ENCODE data around the gene HLA-DQA2.
A peak's percentile ranks its signal among the peaks of the same experiment; 100 is the strongest.
"Not testable (repeated sequence)": the region's sequence is repeated elsewhere in the genome, so short reads cannot be mapped to it uniquely, and the experiment has no call there.

The HLA-DQA2 gene

DNA sequence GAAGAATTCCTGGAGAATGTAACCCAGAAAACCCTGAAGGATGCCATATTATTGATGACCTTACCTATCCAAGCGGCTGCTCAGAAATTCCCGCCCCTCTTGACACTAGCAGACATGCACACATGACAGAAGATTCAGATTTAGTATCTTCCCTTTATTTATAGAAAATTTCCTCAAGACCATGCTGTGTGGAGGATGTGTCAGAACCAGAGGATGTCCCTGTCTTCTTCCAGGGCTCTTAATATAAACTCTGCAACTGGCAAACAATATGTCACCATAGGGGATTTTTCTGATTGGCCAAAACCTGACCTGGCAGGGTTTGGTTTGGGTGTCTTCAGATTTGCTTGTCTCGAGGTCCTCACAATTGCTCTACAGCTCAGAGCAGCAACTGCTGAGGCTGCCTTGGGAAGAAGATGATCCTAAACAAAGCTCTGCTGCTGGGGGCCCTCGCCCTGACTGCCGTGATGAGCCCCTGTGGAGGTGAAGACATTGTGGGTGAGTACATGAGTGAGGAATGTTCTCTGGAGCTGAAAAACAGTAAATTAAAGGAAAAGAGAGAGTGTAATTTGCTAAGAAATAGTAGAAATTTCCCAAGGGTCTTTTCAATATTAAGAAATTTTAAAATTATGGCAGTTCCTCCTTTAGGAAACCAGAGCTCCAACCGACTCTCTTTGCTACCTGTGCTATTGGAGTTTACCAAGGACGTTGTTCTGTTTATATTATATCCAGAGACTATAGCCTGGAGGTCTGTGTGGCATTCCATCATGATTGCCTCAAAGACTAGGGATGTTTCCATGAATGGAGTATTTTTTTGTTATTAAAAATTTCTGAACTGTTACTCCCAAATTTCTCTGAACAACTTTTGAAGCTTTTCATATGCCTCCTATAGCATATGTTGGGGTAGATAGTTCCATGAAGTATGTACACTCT, at the start of gene HLA-DQA2:
TSS of gene HLA-DQA2 (plus strand) at position 361 of the 930 bp plus-strand sequence. CDS start at position 414, 53 bp downstream.
- no peak for TF ChIP-seq CTCF (conservative IDR thresholded peaks at IDR 0.05; ENCODE audit: control insufficient read depth, insufficient read depth, low read depth, low read length)
- no peak for DNase-seq (ENCODE audit: low read depth)
- no peak within 1 kb of the TSS for H3K4me3 ChIP-seq (ENCODE audit: control insufficient read depth, low read depth, low read length)

DNA sequence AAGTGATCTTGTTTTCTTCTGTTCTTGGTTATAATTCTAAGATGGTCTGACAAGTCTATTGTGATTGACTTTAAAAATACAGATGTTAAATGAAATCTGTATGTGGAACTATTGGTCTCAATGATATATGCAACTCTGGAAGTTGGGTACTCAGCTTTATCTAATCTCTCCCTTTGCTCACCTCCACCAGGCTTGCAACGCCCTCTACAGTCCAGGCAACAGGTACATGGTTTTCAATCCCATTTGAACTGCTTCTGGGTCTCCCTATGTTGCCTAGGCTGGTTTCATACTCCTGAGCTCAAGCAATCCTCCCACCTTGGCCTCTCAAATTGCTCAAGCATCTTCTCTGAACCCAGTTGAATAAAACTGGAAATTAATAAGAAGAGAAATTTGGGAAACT, 49.2 kb upstream of the HLA-DQA2 start:
- no peak overlapping the region for H3K4me3 ChIP-seq (ENCODE audit: control insufficient read depth, low read depth, low read length)
- no peak for DNase-seq (ENCODE audit: low read depth)
- TF ChIP-seq CTCF (conservative IDR thresholded peaks at IDR 0.05; ENCODE audit: control insufficient read depth, insufficient read depth, low read depth, low read length): no peak

DNA sequence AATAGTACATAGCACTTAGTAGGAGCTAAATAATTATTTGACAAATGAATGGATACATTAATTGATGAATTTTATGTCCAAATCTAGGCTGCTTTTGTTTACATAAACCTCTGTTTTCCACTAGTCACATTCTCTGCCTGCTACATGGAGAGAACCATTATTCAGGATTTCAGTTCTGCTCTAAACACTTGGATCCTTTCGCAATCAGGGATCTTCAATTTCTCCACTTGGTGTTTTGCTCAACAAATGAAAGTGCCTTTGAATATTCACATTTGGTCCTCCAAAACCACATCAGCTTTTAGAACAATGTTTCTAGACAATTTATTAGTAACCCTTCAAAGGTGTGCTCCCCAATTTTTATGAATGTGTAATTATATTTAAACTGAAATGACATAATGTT, 44.2 kb upstream of the HLA-DQA2 start:
- H3K4me3 ChIP-seq (ENCODE audit: control insufficient read depth, low read depth, low read length): no peak overlapping the region
- no peak for DNase-seq (ENCODE audit: low read depth)
- TF ChIP-seq CTCF (conservative IDR thresholded peaks at IDR 0.05; ENCODE audit: control insufficient read depth, insufficient read depth, low read depth, low read length): no peak

DNA sequence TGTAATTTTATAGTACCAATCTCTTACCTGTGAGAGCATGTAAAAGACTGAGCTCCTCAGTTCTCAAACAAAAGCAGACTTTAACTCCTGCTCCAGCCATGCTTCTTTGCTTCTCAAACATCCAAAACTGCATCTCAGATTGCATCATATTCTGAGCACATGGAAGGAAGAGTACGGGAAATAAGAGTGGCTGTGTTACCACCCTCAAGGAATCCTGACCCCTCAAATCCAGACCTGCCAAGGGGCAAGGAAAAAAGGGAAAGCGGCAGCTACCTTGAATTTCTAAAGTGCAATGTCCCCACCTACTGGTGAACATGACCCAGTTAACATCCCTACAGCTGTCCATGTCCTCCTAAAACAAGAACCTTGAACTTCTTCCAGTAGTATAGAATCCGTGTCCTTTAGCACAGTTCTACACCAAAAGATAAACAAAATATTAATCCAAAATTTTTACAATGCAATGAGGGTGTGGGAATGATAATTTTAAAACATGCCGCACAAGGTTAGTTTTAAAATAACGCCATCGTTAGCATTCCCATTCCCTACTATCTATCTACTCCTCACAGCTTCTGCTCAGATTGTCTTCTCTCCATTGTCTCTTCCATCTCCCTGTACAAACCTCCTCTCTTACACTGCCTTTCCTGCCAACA, 40.7 kb upstream of the HLA-DQA2 start:
- no peak overlapping the region for H3K4me3 ChIP-seq (ENCODE audit: control insufficient read depth, low read depth, low read length)
- peak; percentile 72 for DNase-seq (ENCODE audit: low read depth)
- TF ChIP-seq CTCF (conservative IDR thresholded peaks at IDR 0.05; ENCODE audit: control insufficient read depth, insufficient read depth, low read depth, low read length): peak; percentile 76

GRCh38 chr6:32703347-32703746, 37.8 kb upstream of the HLA-DQA2 start:
- DNase-seq (ENCODE audit: low read depth): no peak
- no peak for TF ChIP-seq CTCF (conservative IDR thresholded peaks at IDR 0.05; ENCODE audit: control insufficient read depth, insufficient read depth, low read depth, low read length)
- H3K4me3 ChIP-seq (ENCODE audit: control insufficient read depth, low read depth, low read length): no peak overlapping the region

- not testable (repeated sequence) for DNase-seq (ENCODE audit: low read depth); H3K4me3 ChIP-seq (ENCODE audit: control insufficient read depth, low read depth, low read length)
These were observed 36.0 kb upstream of the HLA-DQA2 start for GRCh38 chr6:32705164-32705563.

DNA sequence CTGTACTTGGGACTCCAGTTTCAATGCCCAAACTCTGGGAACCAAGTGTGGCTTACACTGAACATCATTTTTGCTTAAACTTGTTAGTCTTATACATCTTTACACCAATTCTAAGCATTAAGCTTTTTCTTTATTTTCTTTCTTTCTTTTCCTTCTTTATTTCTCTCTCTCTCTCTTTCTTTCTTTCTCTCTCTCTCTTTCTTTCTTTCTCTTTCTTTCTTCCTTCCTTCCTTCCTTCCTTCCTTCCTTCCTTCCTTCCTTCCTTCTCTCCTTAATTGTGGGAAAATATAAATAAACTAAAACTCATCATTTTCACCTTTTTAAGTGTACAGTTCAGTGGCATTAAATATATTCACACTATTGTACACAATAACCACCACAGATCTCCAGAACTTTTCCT, 31.6 kb upstream of the HLA-DQA2 start:
- DNase-seq (ENCODE audit: low read depth): no peak
- no peak overlapping the region for H3K4me3 ChIP-seq (ENCODE audit: control insufficient read depth, low read depth, low read length)
- no peak for TF ChIP-seq CTCF (conservative IDR thresholded peaks at IDR 0.05; ENCODE audit: control insufficient read depth, insufficient read depth, low read depth, low read length)

Data from fibroblast of mammary gland (primary cell).